GM12872 (cell line): Measurements from ENCODE around the gene CSNK1A1.
A peak's percentile ranks its signal among the peaks of the same experiment; 100 is the strongest.

Experiments
- CTCF ChIP-seq: IDR thresholded peaks from 3 replicates; pipeline ENCODE4 v1.5.1; 2011; ENCODE audit warnings: low read depth, mild to moderate bottlenecking, low read length, moderate library complexity; ENCODE audit not compliant: insufficient read depth

CSNK1A1 gene

GRCh38 chr5:149455889-149456409 is 95.3 kb downstream of the CSNK1A1 start:
- TF ChIP-seq CTCF, result no peak

- no peak for TF ChIP-seq CTCF
Measured at GRCh38 chr5:149453618-149454415, 97.4 kb downstream of the CSNK1A1 start.

GRCh38 chr5:149452665-149453617 is 98.3 kb downstream of the CSNK1A1 start:
- TF ChIP-seq CTCF, result no peak

- no peak for TF ChIP-seq CTCF
Measured at GRCh38 chr5:149452007-149452664, 99.1 kb downstream of the CSNK1A1 start.

GRCh38 chr5:149450199-149450598 is 101.0 kb downstream of the CSNK1A1 start:
- no peak for TF ChIP-seq CTCF

- TF ChIP-seq CTCF, result peak; percentile 29; the same call in 1 of the 3 replicates
Measured at GRCh38 chr5:149448831-149449714, 102.2 kb downstream of the CSNK1A1 start.
